ENCODE results near the gene ARL6IP5. TPM values are rescaled to one million over a fixed set of nuclear protein-coding genes. Genes with fewer than 3 reads are reported as not detected.
A peak's percentile ranks its signal among the peaks of the same experiment; 100 is the strongest.

ARL6IP5 gene
- total and polyA plus RNA-seq, 9 of the 15 experiments (the other 6 are each of a cell fraction or from before 2014, with no cell fraction given) = 10.3 to 54.0 (median 12.7) TPM

DNA sequence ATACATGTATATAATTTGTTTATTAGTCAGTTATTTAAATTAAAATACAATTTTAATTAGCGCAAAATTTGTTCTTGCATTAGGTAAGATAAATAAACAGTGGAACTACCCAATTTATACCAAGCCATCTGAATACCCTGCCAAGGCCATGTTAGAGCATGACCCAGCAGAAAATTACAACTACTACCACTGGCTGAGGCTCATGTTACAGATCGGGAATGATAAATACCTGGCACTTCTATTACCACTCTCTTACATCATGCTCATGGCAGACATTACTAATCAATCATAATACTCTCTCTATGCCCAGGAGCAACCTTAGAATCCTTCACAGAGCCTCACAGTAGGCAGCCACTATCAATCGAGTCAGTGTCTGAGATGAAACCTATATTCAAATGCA, 58.9 kb downstream of the ARL6IP5 start (continued):
- TF ChIP-seq MAFF (IDR thresholded peaks at IDR 0.05; ENCODE audit: low read length) (peak; percentile 47; the same call in 1 of the 2 replicates), ZNF184 (CRISPR knock-in tag; IDR thresholded peaks at IDR 0.05) (no peak), NFE2 (IDR thresholded peaks at IDR 0.05; ENCODE audit: low read depth) (peak; percentile 95), FOXJ2 (tag; IDR thresholded peaks at IDR 0.05) (0 out of 2 replicates have a peak, but pooled peaks have one; percentile 37), ZNF354B (CRISPR knock-in tag; IDR thresholded peaks at IDR 0.05) (no peak), SMAD4 (CRISPR knock-in tag; conservative IDR thresholded peaks at IDR 0.05) (0 out of 2 replicates have a peak, but pooled peaks have one; percentile 28), POLR2H (tag; IDR thresholded peaks at IDR 0.05; ENCODE audit: low read depth) (peak; percentile 81), ZNF766 (CRISPR knock-in tag; conservative IDR thresholded peaks at IDR 0.05) (peak; percentile 53), CTBP1 (IDR thresholded peaks at IDR 0.05; ENCODE audit: borderline replicate concordance) (peak; percentile 54; the same call in 1 of the 2 replicates), CREM (IDR thresholded peaks at IDR 0.05; ENCODE audit: low read depth) (peak; percentile 44; the same call in 1 of the 2 replicates), ZNF584 (CRISPR knock-in tag; IDR thresholded peaks at IDR 0.05; ENCODE audit: low read depth) (peak; percentile 50; the same call in 1 of the 2 replicates), JUN (IDR thresholded peaks at IDR 0.05; ENCODE audit: borderline replicate concordance, low read depth, low read length) (peak; percentile 40; the same call in 1 of the 2 replicates), JUN (CRISPR knock-in tag; IDR thresholded peaks at IDR 0.05; ENCODE audit: borderline replicate concordance) (no peak), JUND (IDR thresholded peaks at IDR 0.05; ENCODE audit: borderline replicate concordance, low read depth, low read length) (peak; percentile 82), JUND (tag; IDR thresholded peaks at IDR 0.05; ENCODE audit: borderline replicate concordance, low read depth, low read length) (peak; percentile 65; the same call in 1 of the 3 replicates), ZNF175 (CRISPR knock-in tag; IDR thresholded peaks at IDR 0.05; ENCODE audit: low read depth) (peak; percentile 81), CEBPB (tag; IDR thresholded peaks at IDR 0.05) (peak; percentile 59), DDX20 (tag; IDR thresholded peaks at IDR 0.05; ENCODE audit: low read depth) (peak; percentile 33; the same call in 1 of the 2 replicates), TAF15 (IDR thresholded peaks at IDR 0.05; ENCODE audit: low read depth, low read length) (no peak), ATF7 (IDR thresholded peaks at IDR 0.05) (peak; percentile 85)
- TF ChIP-seq, protein P1, sequence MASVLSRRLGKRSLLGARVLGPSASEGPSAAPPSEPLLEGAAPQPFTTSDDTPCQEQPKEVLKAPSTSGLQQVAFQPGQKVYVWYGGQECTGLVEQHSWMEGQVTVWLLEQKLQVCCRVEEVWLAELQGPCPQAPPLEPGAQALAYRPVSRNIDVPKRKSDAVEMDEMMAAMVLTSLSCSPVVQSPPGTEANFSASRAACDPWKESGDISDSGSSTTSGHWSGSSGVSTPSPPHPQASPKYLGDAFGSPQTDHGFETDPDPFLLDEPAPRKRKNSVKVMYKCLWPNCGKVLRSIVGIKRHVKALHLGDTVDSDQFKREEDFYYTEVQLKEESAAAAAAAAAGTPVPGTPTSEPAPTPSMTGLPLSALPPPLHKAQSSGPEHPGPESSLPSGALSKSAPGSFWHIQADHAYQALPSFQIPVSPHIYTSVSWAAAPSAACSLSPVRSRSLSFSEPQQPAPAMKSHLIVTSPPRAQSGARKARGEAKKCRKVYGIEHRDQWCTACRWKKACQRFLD (CRISPR knock-in tag; IDR thresholded peaks at IDR 0.05) = peak; percentile 72
- TF ChIP-seq, protein P2, sequence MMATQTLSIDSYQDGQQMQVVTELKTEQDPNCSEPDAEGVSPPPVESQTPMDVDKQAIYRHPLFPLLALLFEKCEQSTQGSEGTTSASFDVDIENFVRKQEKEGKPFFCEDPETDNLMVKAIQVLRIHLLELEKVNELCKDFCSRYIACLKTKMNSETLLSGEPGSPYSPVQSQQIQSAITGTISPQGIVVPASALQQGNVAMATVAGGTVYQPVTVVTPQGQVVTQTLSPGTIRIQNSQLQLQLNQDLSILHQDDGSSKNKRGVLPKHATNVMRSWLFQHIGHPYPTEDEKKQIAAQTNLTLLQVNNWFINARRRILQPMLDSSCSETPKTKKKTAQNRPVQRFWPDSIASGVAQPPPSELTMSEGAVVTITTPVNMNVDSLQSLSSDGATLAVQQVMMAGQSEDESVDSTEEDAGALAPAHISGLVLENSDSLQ (IDR thresholded peaks at IDR 0.05) = peak; percentile 32
- TF ChIP-seq, protein P3, sequence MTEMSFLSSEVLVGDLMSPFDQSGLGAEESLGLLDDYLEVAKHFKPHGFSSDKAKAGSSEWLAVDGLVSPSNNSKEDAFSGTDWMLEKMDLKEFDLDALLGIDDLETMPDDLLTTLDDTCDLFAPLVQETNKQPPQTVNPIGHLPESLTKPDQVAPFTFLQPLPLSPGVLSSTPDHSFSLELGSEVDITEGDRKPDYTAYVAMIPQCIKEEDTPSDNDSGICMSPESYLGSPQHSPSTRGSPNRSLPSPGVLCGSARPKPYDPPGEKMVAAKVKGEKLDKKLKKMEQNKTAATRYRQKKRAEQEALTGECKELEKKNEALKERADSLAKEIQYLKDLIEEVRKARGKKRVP (CRISPR knock-in tag; IDR thresholded peaks at IDR 0.05) = peak; percentile 96
- TF ChIP-seq, protein P4, sequence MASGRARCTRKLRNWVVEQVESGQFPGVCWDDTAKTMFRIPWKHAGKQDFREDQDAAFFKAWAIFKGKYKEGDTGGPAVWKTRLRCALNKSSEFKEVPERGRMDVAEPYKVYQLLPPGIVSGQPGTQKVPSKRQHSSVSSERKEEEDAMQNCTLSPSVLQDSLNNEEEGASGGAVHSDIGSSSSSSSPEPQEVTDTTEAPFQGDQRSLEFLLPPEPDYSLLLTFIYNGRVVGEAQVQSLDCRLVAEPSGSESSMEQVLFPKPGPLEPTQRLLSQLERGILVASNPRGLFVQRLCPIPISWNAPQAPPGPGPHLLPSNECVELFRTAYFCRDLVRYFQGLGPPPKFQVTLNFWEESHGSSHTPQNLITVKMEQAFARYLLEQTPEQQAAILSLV (tag; IDR thresholded peaks at IDR 0.05) = 0 out of 2 replicates have a peak, but pooled peaks have one; percentile 9

All from K562 (cell line).